OCI-LY7 (cell line): ENCODE data around the gene ADCY7.

Experiments used
- EZH2phosphoT487 ChIP-seq: fragments of 200-600 bp; sonication (generic); IDR thresholded peaks from 2 replicates; pipeline ENCODE4 v1.6.1; 2018; ENCODE audit warnings: low read depth, borderline replicate concordance, mild to moderate bottlenecking, mixed run types, antibody characterized with exemption, low read length, moderate library complexity, mixed read lengths
- TF ChIP-seq, protein P1 (sequence below): fragments of 200-600 bp; sonication (generic); conservative IDR thresholded peaks from 2 replicates; pipeline ENCODE4 v1.5.1; 2014; ENCODE audit warnings: mild to moderate bottlenecking, antibody characterized with exemption, low read length, moderate library complexity, mixed read lengths

DNA sequence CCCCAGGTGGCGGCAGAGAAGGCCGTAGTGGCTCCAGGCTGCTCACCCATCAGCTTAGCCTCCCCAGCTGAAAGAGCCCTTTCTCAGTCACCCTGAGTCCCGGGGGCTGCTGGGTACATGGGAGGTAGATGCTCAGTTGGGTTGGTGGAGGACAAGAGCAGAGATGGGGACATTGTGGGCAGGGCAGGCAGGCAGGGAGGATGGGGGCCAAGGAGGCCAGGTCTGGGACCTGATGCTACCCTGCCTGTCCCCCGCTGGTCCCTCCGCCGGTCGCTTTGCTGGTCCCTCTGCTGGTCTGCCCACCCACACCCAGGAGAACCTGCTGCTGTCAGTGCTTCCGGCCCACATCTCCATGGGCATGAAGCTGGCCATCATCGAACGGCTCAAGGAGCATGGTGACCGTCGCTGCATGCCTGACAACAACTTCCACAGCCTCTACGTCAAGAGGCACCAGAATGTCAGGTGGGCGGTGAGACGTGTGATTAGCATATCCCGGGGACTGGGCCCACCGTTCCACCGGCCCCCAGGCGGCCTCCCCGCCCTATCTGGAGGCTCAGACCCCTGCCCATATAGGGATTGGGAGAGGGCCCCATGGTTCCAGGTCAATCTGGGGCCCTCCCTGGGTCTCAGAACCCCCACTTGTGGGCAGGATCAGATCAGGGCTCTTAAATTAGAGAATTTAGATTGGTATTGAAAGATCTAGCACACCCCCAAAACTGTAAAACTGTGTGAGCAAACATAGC is 26.9 kb downstream of the ADCY7 start:
- no peak for TF ChIP-seq EZH2phosphoT487
- TF ChIP-seq, protein P1, sequence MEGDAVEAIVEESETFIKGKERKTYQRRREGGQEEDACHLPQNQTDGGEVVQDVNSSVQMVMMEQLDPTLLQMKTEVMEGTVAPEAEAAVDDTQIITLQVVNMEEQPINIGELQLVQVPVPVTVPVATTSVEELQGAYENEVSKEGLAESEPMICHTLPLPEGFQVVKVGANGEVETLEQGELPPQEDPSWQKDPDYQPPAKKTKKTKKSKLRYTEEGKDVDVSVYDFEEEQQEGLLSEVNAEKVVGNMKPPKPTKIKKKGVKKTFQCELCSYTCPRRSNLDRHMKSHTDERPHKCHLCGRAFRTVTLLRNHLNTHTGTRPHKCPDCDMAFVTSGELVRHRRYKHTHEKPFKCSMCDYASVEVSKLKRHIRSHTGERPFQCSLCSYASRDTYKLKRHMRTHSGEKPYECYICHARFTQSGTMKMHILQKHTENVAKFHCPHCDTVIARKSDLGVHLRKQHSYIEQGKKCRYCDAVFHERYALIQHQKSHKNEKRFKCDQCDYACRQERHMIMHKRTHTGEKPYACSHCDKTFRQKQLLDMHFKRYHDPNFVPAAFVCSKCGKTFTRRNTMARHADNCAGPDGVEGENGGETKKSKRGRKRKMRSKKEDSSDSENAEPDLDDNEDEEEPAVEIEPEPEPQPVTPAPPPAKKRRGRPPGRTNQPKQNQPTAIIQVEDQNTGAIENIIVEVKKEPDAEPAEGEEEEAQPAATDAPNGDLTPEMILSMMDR: no peak
